ENCODE results near the gene RFX2.

The RFX2 gene

GRCh38 chr19:5949792-5950305 is 160.5 kb downstream of the RFX2 start:
- DNase-seq = peak; percentile 89

GRCh38 chr19:5948752-5949564 is 161.3 kb downstream of the RFX2 start:
- DNase-seq = no peak

DNA sequence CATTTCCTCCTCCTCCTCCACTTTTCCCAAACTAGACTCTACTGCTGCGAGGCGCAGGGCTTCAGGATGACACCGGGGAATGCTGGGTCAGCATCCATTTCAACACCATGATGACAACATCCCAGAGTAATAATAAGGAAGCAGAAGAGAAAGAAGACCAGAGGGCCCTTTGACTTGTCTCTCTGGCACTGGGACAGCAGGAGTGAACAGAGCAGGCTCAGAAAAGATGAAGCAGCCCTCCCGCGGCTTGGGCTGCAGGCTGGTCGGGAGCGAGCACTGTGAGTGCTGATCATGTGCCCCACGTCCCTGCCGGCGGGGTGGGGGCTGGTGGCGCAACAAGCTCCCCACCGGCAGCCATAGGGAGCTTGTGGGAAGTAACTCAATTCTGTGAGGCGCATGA is 162.9 kb downstream of the RFX2 start:
- no peak for DNase-seq

GRCh38 chr19:5943623-5944022 is 166.7 kb downstream of the RFX2 start:
- DNase-seq = no peak
